NCI-H2227 (cell line): ENCODE measurements around the gene PRSS8.

Experiments used
- DNase-seq: peaks from one replicate; lab custom pipeline; 2025; ENCODE audit not compliant: unreplicated experiment; lab: John Stamatoyannopoulos, UW

The PRSS8 gene

GRCh38 chr16:31129568-31130335, 5.8 kb downstream of the PRSS8 start:
- DNase-seq, result no peak

DNA sequence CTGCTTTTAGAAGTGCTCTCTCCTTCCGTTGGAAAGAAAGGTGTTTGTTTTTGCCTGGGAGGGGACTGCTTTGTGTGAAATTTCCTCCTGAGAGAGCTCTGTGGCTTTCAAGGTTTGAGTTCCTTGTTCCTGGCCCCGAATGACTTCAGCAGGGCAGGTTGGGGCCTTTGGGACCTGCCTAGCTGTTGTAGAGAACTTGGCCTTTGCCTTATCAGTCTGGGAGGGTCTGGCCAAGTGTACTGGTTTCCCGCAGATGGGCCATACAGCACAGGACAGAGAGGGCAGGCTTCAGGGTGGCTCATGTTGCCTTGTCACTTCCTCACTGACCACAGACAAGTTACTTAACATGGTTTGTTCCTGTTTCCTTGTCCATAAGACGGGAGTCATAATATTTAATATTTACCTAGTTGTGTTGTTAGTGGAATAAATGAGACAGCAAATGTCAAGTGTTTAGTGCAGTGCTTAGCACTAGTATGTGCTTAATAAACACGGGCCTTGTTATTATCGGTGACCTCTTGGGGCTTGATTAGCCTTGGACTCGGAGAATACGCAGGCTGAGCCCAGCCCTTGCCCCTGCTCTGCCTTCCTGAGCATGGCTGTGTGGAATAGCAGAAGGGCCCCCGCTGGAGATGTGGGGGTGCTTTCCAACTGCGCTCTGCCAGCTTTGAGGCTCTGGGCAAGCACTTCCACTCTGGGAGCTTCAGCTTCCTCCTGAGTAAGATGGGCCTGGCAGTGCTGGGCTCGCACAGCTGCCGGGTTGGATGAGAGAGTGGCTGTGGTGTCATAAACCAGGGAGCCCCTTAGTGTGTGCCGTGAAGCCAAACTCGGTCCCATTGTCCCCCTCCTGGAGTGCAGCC, 6.6 kb downstream of the PRSS8 start:
- DNase-seq, result no peak

GRCh38 chr16:31127182-31127581, 8.3 kb downstream of the PRSS8 start:
- DNase-seq, result no peak

DNA sequence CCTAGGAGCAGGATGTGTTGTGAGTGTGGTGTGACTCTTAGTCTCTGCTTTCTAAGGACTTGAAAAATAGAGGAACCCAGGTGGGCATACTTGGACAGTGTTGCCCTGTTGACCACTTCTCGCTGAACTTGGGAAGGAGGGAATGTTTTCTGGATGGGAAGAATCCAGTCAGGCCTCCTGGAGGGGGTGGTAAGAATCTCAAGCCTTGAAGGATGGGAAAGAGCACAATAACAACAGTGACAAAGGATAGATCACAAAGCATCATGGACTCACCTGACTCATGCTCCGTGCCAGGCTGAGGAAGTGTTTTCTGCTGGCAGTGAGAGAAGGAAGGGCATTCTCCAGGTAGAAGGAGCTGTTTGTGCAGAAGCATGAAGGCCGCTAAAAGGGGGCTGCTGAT, 9.7 kb downstream of the PRSS8 start:
- no peak for DNase-seq

- DNase-seq, result no peak
These were observed 15.4 kb downstream of the PRSS8 start for GRCh38 chr16:31120129-31120528.

DNA sequence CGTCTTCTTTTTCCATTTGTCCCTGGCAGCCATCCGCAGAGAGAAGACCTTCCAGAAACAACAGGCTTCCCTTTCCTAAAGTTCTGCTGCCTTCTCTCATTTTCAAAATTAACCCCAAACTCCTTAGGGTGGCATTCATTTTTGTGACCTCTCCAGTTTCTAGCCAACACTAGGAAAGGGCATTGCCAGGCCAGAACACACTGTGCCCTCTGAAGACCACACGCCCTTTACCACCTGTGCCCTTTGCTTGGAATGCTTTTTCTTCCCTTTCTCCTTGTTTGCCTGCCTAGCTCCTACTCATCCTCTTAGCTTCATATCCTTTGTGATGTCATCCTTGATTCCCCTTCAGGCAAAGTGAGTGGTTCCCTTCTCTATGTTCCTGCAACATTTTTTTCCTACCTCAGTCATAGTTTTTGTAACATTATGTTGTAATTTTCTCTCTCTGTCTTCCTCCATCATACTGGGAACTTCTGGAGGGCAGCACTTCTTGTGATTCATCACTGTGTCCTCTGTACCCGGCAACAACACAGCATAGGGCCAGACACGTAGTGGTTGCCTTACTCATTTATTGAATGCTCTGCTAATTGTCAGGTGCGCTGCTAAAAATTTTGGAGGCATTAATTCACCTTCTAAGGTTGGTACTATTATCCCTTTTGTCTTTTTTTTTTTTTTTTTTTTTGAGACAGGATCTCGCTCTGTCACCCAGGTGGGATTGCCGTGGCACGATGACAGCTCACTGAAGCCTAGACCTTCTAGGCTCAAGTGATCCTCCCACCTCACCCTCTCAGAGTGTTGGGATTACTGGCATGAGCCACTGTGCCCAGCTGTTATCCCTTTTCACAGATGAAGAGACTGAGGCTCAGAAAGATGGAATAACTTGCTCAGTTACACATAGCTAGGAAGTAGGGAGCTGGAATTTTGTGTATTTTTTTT, 17.0 kb downstream of the PRSS8 start:
- DNase-seq, result no peak

GRCh38 chr16:31117384-31118222, 17.9 kb downstream of the PRSS8 start, which contains the start of gene KAT8:
Gene KAT8 (plus strand): TSS chr16:31117664. CDS start chr16:31117682, 18 bp downstream.
- DNase-seq, result peak; percentile 99

DNA sequence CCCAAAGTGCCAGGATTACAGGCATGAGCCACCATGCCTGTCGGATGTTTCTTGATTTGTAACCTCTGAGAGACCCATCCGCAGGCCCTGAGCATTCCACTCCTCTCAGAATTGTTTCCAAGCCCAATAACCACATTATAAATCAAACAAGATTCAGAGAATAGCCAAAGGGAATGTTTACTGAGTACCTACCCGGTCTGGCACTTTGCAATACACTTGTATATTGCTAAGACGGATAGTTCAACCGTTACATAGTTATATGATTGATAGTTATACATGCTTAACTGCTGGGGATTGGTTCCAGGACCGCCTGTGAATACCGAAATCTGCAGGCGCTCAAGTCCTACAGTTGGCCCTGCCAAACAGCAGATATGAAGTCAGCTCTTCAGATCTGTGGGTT, 21.1 kb downstream of the PRSS8 start:
- no peak for DNase-seq

DNA sequence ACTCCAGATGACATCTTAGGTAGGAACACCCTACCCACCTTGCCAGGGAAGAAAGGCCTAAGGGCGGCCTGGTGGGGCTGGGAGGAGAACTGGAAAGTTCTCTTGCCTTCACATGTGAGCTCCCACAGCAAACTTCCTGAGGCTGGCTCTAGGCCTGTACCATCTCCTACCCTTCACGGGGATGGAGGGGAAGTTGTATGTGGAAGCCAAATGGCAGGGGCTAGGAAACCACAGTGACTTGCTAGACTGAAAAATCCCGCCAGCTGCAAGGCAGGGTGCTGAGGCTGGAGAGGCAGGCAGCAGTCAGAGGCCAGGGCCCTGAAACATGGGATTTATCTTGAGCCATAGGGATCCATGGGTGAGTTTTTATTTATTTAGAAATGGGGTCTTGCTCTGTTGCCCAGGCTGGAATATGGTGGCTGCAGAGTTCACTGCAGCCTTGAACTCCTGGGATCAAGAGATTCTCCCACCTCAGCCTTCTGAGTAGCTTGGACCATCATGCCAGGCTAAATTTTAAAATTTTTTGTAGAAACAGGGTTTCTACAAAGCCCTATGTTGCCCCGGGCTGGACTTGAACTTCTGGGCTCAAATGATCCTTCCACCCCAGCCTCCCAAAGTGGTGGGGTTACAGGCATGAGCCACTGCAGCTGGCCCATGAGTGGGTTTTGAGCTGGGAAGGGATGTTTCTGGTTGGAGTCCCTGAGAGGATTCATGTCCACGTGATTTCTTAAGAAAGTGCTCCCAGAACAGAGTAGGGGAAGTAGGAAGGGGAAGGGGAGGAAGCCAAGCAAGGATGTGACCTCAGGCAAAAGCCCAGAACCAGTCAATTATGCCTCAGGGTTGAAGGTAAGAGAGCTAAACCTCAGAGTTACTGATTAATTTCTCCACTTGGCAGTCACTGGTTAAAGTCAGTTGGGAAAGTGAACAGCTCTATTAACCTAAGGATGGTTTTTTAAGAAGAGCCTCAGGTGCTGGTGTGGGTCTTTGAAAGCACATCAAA, 22.1 kb downstream of the PRSS8 start:
- DNase-seq, result no peak

DNA sequence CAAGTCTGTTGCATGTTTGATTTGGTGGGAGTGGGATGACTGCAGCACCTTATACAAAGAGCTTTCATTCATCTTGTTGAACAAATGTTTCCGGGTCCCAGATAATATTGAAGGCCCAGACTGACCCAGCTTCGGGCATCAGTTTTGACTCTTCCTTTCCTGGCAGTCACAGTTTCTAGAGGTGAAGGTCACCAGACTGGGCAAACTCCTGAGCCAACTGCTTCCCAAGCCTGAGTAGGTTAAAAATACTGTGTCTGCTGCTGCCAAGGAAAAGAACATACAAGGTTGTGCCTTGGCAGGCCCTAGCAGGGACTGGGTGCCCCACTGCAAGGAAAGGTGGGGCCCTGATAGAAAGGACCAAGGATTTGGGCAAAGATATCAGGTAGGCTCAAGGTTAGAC, 22.8 kb downstream of the PRSS8 start:
- DNase-seq, result no peak

DNA sequence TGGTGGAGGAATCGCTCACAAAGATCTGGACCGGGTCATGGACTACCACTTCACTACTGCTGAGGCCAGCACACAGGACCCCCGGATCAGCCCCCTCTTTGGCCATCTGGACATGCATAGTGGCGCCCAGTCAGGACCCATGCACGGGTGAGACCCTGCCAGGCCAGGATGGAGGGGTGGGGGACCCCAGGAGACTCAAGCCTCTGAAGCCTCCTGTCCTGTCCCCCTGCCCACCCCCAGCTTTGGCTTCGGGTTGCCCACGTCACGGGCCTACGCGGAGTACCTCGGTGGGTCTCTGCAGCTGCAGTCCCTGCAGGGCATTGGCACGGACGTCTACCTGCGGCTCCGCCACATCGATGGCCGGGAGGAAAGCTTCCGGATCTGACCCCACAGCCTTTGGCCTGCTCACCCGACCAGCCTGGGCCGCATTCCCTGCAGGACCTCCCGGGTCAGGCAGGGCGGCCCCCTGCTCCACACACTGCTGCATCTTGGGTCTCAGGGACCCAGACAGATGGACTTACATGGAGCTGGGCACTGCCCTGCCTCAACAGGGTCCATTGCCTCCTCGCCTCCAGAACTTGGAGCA, 23.6 kb downstream of the PRSS8 start:
- DNase-seq, result no peak

- no peak for DNase-seq
These were observed 25.2 kb downstream of the PRSS8 start for GRCh38 chr16:31110106-31111034.

GRCh38 chr16:31109622-31110021, 25.9 kb downstream of the PRSS8 start:
- no peak for DNase-seq

DNA sequence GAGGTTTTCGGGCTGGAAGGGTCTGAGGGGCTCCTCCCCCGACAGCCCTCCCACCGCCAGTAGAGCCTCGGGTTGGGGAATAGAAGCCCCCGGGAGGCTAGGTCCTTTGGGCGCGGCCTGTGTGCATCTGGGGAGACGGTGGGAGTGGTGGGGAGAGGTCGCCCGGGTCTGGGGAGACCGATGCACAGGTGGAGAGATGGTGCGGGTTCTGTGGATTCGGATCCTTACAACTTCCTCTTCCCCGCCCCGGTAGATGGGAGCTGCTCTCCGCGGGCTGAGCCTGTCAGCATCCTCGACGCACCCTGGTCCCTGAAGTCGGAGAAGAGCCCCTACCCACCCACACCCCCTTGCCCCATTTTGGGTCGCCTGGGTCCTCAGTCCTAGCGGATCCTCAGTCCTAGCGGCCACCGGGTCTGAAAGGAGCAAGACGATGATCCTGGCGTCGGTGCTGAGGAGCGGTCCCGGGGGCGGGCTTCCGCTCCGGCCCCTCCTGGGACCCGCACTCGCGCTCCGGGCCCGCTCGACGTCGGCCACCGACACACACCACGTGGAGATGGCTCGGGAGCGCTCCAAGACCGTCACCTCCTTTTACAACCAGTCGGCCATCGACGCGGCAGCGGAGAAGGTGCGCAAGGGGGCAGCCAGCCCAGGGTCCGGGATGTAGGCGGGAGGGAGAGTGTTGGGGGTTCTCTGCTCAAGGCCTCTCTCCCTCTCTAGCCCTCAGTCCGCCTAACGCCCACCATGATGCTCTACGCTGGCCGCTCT, 26.6 kb downstream of the PRSS8 start:
- peak; percentile 22 for DNase-seq

GRCh38 chr16:31108035-31108793, 27.3 kb downstream of the PRSS8 start, which contains the start of gene BCKDK:
Gene BCKDK (plus strand): TSS chr16:31108386. CDS start chr16:31109224, 838 bp downstream.
- peak; percentile 84 for DNase-seq

DNA sequence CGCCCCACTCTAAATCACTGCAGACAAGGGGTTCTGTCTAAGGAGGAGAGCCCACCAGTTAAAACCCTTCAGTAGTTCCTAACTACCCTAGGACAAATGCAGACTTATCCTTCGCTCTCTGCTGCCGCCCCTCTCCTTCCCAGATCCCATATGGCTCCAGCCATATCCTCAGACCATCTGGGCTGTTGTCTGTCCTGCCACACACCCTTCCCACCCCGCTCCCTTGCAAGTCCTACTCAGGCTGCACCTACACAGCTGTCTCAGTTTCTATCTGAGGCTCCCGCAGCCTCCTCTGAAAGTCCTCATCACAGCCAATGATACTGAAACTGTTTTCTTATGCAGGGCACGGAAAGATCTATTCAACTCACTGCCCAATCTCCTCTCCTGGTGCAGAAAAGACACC, 28.1 kb downstream of the PRSS8 start:
- DNase-seq, result no peak
